Colon (tissue), 2 donors: ENCODE results near the gene TRAPPC12.

Experiments used
- FAIRE-seq: peaks from 2 replicates; lab custom pipeline; 2012; peaks lifted over from hg19 to GRCh38; lab: Jason Lieb, UNC
- donor health status: control.
- donor health status: control.

Gene TRAPPC12

GRCh38 chr2:3468296-3468988 lies 88.9 kb downstream of the TRAPPC12 start:
- FAIRE-seq: no peak

GRCh38 chr2:3469486-3469885 lies 90.0 kb downstream of the TRAPPC12 start:
- FAIRE-seq: no peak

GRCh38 chr2:3470166-3470651 lies 90.7 kb downstream of the TRAPPC12 start:
- FAIRE-seq: no peak

- no peak for FAIRE-seq
Measured at GRCh38 chr2:3470856-3471737, 91.6 kb downstream of the TRAPPC12 start.

GRCh38 chr2:3472296-3472695 lies 92.8 kb downstream of the TRAPPC12 start:
- FAIRE-seq: no peak

- FAIRE-seq: no peak
Measured at GRCh38 chr2:3472966-3473365, 93.5 kb downstream of the TRAPPC12 start.

- FAIRE-seq: no peak
Measured at GRCh38 chr2:3475771-3476170, 96.3 kb downstream of the TRAPPC12 start.

- no peak for FAIRE-seq
Measured at GRCh38 chr2:3476321-3476984, 97.0 kb downstream of the TRAPPC12 start.

GRCh38 chr2:3476985-3477327 lies 97.5 kb downstream of the TRAPPC12 start:
- FAIRE-seq: no peak

GRCh38 chr2:3478846-3479385 lies 99.4 kb downstream of the TRAPPC12 start:
- FAIRE-seq: no peak

- no peak for FAIRE-seq
Measured at GRCh38 chr2:3479430-3480320, 100.2 kb downstream of the TRAPPC12 start.

- FAIRE-seq: no peak
Measured at GRCh38 chr2:3480352-3481010, 101.0 kb downstream of the TRAPPC12 start.

GRCh38 chr2:3481011-3481400 lies 101.5 kb downstream of the TRAPPC12 start:
- FAIRE-seq: no peak

GRCh38 chr2:3481736-3482362 lies 102.4 kb downstream of the TRAPPC12 start:
- FAIRE-seq: no peak

- FAIRE-seq: no peak
Measured at GRCh38 chr2:3482363-3482821, 102.9 kb downstream of the TRAPPC12 start.

- no peak for FAIRE-seq
Measured at GRCh38 chr2:3483227-3483985, 103.9 kb downstream of the TRAPPC12 start.

- FAIRE-seq: no peak
Measured at GRCh38 chr2:3483986-3484960, 104.8 kb downstream of the TRAPPC12 start.

- no peak for FAIRE-seq
Measured at GRCh38 chr2:3485166-3485565, 105.7 kb downstream of the TRAPPC12 start.
